Lung (tissue), 12 donors: Measurements from ENCODE around the gene CCNI2. TPM values are rescaled to one million over a fixed set of nuclear protein-coding genes. Genes with fewer than 3 reads are reported as not detected.
A peak's percentile ranks its signal among the peaks of the same experiment; 100 is the strongest.

Source experiments
- ATAC-seq: fragments of 200-7000 bp; cut with Tn5 transposase; one replicate; pipeline ENCODE4 v1.9.1; 2020; ENCODE audit warnings: moderate number of reproducible peaks; ENCODE audit not compliant: insufficient read depth, low FRiP score
- DNase-seq, 3 donors: peaks; one replicate each; pipeline ENCODE4 v3.0.0-alpha.2; 2013 to 2017
- H3K27ac ChIP-seq, 2 donors: one replicate each; pipeline ENCODE4 v1.5.1; 2013; ENCODE audit warnings: mild to moderate bottlenecking in 2 of 2, moderate library complexity in 2 of 2, control low read depth in 1 of 2, inconsistent platforms in 1 of 2, low read depth in 1 of 2, low read length in 1 of 2
- H3K27me3 ChIP-seq, 3 donors: one replicate each; pipeline ENCODE4 v1.5.1; 2013; ENCODE audit warnings: low read length in 2 of 3; ENCODE audit not compliant: control insufficient read depth in 3 of 3, insufficient read depth in 3 of 3
- H3K36me3 ChIP-seq, 4 donors: one replicate each; pipeline ENCODE4 v1.5.1; 2013; ENCODE audit warnings: low read length in 4 of 4, mild to moderate bottlenecking in 1 of 4, moderate library complexity in 1 of 4; ENCODE audit not compliant: control insufficient read depth in 4 of 4, insufficient read depth in 4 of 4
- H3K4me1 ChIP-seq, 5 donors: one replicate each; pipeline ENCODE4 v1.5.1; 2013; ENCODE audit warnings: low read length in 5 of 5, mild to moderate bottlenecking in 2 of 5, moderate library complexity in 1 of 5; ENCODE audit not compliant: control insufficient read depth in 5 of 5, insufficient read depth in 5 of 5
- H3K4me3 ChIP-seq: one replicate; pipeline ENCODE4 v1.5.1; 2013; ENCODE audit warnings: mild to moderate bottlenecking, control low read depth, moderate library complexity
- H3K9ac ChIP-seq, 2 donors: one replicate each; pipeline ENCODE4 v1.5.1; 2013; ENCODE audit warnings: low read length in 2 of 2, control low read depth in 1 of 2; ENCODE audit not compliant: insufficient read depth in 1 of 2
- H3K9me3 ChIP-seq, 4 donors: one replicate each; pipeline ENCODE4 v1.5.1; 2013; ENCODE audit warnings: low read length in 3 of 4, mild to moderate bottlenecking in 1 of 4, moderate library complexity in 1 of 4; ENCODE audit not compliant: control insufficient read depth in 4 of 4, insufficient read depth in 3 of 4
- WGBS, 2 donors: extraction: QIAGEN DNeasy Blood & Tissue Kit; methylation state at CpG; one replicate each; pipeline ENCODE4 v1.1.7; 2013; 5-methylcytosine and 5-hydroxymethylcytosine counted together
- polyA plus RNA-seq, 2 donors: library from polyadenylated mRNA; stranded (reverse); fragments of 200-250 nt; gene quantifications; one replicate each; pipeline ENCODE4 v1.2.1, GENCODE V29; 2013
- total RNA-seq, 2 donors: library from RNA; depleted of rRNA in 1 of 2; stranded (reverse); fragments of >200 nt in 1 of 2; gene quantifications; one replicate each; pipeline ENCODE4 v1.2.1, GENCODE V29; 2014 to 2021
- TF ChIP-seq, protein P1 (sequence below): IDR thresholded peaks from 2 replicates; pipeline ENCODE4 v1.5.1; 2012; ENCODE audit warnings: mild to moderate bottlenecking; ENCODE audit errors: control extremely low read depth, extremely low read depth
- donor health status: control.
- donor health status: control.
- donor health status: Bipolar disorder and iron deficiency.
- donor health status: healthy.
- donor health status: DM: yes; HTN: yes; CAD: no.

CCNI2 gene
- total and polyA plus RNA-seq, 4 donors = 0.55 to 0.88 (median 0.67) TPM

DNA sequence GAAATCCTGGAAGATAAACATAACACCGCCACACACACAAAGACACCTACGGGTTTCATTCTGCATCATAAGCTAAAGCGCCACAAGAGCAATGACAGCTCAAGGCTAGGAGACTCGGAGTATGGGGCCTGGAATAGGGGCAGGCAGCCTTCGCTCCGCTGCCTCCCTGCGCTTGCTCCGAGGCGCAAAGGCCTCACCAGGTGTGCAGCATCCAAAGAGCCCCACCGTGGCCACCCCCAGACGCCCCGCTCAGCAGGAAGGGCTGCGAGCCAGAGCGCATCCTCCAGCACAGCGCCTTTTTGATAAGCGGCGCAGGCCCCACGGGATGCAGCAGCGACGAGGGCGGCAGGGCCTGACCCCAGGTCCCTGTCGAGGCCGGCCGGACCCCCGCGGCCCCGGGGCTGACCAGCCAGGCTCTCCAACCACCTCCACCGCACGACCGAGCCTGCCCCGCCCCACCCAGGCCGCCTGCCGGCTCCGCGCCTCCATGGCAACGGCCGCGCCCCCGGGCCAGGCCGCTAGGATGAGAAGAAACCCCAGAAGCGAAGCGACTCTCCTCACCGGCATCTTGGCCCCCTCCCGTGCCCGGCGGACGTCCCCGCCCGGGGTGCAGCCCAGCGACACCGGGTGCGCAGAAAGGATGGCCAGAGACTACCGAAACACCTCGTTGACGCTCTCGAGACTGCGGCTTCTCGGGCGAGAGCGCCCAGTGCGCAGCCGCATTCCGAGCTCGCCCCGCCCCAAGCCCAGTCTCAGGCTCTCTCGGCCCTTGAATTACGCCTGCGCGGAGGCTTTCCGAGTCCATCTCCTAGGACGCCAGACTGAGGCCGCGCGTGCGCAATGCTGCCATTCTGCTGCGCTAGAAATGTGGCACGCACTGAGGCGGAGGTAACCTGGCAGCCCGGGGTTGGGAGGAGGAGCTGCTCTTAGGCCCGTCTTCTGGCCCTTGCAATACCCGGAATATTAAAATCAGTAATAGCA lies 10.1 kb upstream of the CCNI2 start, which contains the start of gene KIF3A:
Gene KIF3A (minus strand): TSS at position 694 of the 981 bp plus-strand sequence. CDS start 127 bp downstream, at position 567.
- no peaks in the 10 kb centered on the region for H3K27me3 ChIP-seq
- 2 to 3% methylated on average over 72 to 81 of the region's 81 CpGs for WGBS, 2 donors
- peak within 1 kb of the TSS in 1 of 2 donors; percentile 69 for H3K27ac ChIP-seq
- H3K36me3 ChIP-seq = peaks cover 0 to 3% (median 0%) of the 10 kb centered on the region in 4 donors
- H3K4me3 ChIP-seq = peak within 1 kb of the TSS; percentile 87
- H3K9me3 ChIP-seq = no peaks in the 10 kb centered on the region
- H3K4me1 ChIP-seq = peaks cover 0 to 11% (median 6%) of the 10 kb centered on the region in 5 donors
- TF ChIP-seq, protein P1, sequence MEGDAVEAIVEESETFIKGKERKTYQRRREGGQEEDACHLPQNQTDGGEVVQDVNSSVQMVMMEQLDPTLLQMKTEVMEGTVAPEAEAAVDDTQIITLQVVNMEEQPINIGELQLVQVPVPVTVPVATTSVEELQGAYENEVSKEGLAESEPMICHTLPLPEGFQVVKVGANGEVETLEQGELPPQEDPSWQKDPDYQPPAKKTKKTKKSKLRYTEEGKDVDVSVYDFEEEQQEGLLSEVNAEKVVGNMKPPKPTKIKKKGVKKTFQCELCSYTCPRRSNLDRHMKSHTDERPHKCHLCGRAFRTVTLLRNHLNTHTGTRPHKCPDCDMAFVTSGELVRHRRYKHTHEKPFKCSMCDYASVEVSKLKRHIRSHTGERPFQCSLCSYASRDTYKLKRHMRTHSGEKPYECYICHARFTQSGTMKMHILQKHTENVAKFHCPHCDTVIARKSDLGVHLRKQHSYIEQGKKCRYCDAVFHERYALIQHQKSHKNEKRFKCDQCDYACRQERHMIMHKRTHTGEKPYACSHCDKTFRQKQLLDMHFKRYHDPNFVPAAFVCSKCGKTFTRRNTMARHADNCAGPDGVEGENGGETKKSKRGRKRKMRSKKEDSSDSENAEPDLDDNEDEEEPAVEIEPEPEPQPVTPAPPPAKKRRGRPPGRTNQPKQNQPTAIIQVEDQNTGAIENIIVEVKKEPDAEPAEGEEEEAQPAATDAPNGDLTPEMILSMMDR = no peak
- DNase-seq (peak; percentile 93 to 94 (median 93)), ATAC-seq (peak; percentile 97)
- peak within 1 kb of the TSS; percentile 48 to 68 for H3K9ac ChIP-seq

DNA sequence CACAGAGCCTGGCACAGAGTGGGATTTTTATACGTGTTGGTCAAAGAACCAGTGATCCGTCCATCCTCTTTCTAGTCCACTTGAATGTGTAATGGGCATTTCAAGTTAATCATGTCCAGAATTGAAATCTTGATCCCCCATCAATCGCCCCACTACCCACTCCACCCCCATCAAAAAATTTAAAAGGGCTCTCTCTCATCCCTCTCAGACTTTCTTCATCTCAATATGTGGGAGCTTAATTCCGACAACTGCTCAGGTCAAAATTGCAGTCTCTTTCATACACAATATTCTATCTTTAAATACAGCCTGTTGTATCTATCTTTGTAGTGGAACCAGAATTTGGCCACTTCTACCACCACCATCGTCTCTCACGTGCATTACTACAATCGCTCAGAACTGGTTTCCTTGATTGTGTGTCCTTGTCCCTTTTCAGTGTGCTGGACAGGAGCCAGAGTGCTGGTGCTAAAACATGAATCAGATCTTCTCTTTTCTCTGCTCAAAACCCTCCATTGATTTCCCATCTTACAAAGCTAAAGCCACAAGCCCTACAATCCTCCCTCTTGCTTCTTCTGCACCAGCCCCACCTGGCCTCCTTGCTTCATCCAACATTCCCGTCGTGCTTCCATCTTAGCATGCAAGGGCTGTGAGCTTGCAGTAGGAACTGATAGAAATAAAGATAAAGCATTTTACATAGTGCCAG lies 9.1 kb upstream of the CCNI2 start:
- ATAC-seq = no peak
- 72 to 80% methylated on average over 9 of the region's 9 CpGs for WGBS, 2 donors

GRCh38 chr5:132739232-132739631 lies 8.0 kb upstream of the CCNI2 start:
- TF ChIP-seq, protein P1 = no peak

More for the DNA sequence above, 9.1 kb upstream of the CCNI2 start:
- H3K4me1 ChIP-seq = peaks cover 0 to 11% (median 6%) of the 10 kb centered on the region in 5 donors
- H3K4me3 ChIP-seq = no peak overlapping the region
- H3K9ac ChIP-seq = peak overlapping the region in 1 of 2 donors; percentile 48
- no peaks in the 10 kb centered on the region for H3K9me3 ChIP-seq
- H3K36me3 ChIP-seq = no peaks in the 10 kb centered on the region
- H3K27ac ChIP-seq = no peak overlapping the region
- TF ChIP-seq, protein P1 = no peak
- DNase-seq = no peak
- peaks cover 0 to 3% (median 0%) of the 10 kb centered on the region in 3 donors for H3K27me3 ChIP-seq

More at GRCh38 chr5:132739232-132739631, 8.0 kb upstream of the CCNI2 start:
- Histone ChIP-seq H3K9me3 (no peaks in the 10 kb centered on the region), H3K4me1 (peaks cover 0 to 11% (median 6%) of the 10 kb centered on the region in 5 donors), H3K36me3 (no peaks in the 10 kb centered on the region), H3K9ac (no peak overlapping the region), H3K4me3 (no peak overlapping the region), H3K27me3 (peaks cover 0 to 3% (median 0%) of the 10 kb centered on the region in 3 donors), H3K27ac (no peak overlapping the region)
- ATAC-seq (no peak), DNase-seq (no peak)
- 77 to 93% methylated on average over 1 of the region's 1 CpG for WGBS, 2 donors
